Activated CD4-positive, alpha-beta T cell treated with anti-CD3 and anti-CD28 coated beads, Interleukin-2, amount 50 U/mL, for 4 hours (primary cell): Measurements from ENCODE around the gene ST6GALNAC3.

Experiments used
- DNase-seq, 2 experiments: peaks; one replicate each; pipeline ENCODE4 v3.0.0-alpha.2; 2020

The ST6GALNAC3 gene

GRCh38 chr1:76147917-76148316, 73.4 kb downstream of the ST6GALNAC3 start:
- DNase-seq, result no peak

GRCh38 chr1:76148460-76148859, 73.9 kb downstream of the ST6GALNAC3 start:
- DNase-seq, result no peak

GRCh38 chr1:76153841-76154205, 79.3 kb downstream of the ST6GALNAC3 start:
- no peak for DNase-seq

DNA sequence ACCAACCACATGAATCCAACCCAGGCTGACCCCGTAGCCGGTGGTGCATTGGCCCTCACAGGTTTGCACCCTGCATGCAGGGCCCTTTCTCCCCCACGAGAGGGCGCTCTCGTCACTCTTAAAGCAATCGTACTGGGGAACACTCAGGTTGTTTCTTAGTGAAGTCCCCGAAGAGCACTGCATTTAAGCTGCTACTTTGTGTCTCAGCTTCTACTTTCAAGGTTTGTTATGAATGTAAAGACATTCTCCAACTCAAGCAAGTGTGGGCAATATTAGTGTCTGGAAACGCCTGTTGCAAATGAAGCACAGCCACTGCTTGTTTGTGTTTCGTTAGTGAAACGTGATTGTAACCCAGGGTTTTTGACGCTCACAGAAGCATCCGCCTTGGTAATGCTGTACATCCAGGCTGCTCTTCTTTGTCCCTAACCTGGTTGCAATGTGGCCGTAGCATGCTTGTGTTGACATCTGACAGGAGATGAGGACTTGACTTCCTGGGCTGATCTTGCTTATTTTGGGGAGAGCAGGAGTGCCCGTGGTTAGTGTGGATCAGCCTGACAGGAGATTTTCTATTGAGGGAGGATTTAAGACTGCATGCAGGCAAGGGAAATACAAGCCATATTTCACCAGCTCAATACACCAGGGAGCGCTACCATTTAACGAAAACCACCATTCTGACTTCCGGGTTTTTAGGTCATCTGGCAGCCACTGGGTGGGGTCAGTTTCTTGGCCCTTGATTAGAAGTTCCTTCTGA, 79.8 kb downstream of the ST6GALNAC3 start:
- peak; percentile 74 to 75 for DNase-seq

GRCh38 chr1:76156987-76157386, 82.4 kb downstream of the ST6GALNAC3 start:
- no peak for DNase-seq

DNA sequence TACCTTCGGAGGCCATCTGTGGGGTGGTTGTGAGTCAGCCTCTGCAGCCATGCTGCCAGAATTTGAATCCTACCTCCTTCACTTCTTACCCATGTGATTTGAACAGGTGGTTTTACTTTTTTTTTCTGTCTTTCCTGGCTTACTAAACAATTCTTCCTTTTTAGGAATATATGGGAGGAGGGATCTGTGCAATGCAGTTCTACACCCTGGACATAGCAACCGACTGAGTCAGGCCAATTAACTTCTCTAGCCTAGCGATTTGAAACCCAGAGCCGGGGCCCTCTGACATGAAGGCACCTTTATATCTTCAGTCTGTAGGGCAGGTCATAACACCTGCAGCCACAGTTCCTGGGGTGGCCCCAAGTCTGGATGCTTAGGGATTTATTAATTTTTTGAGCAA, 83.6 kb downstream of the ST6GALNAC3 start:
- no peak for DNase-seq

DNA sequence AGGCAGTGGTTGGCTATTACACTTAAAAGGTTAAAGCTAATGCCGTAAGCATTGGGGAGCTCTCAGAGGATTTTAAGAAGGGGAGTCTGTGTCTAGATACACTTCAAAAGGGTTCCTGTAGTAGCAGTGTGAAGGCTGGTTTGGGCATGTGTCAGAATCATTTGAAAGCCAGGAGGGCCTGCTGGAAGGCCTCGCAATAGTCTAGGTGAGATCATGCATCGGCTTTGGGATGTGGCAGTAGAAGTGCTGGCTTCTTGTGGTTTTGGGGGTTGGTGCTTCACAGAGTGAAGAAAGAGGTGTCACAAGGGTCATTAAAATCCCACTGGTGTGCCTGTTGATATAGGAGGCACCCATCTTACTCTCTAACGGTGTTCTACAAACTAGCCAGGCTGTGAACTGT, 85.7 kb downstream of the ST6GALNAC3 start:
- DNase-seq, result no peak

DNA sequence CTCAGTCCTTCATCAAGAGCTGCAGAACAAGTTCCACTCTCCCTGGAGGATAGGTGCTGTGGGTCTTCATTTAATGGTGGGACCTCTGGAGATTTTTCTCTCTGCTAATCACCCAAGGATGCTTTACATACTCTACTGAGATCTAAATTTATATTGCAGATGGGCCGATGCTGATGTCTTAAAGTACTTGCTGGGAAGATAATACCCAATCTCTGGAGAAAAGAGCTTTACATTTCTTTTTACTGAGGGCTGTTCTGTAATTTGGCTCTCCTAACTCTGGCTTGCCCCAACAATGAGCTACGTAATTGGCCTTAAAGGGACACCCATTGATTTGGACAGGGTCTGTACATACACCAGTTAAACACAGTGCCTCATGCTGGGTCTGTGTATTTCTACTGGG, 86.9 kb downstream of the ST6GALNAC3 start:
- no peak for DNase-seq

- DNase-seq, result no peak
Measured at GRCh38 chr1:76162254-76162653, 87.7 kb downstream of the ST6GALNAC3 start.

- no peak for DNase-seq
Measured at GRCh38 chr1:76164165-76164564, 89.6 kb downstream of the ST6GALNAC3 start.

GRCh38 chr1:76170084-76170483, 95.5 kb downstream of the ST6GALNAC3 start:
- no peak for DNase-seq

GRCh38 chr1:76170513-76170912, 96.0 kb downstream of the ST6GALNAC3 start:
- no peak for DNase-seq

GRCh38 chr1:76176000-76176399, 101.5 kb downstream of the ST6GALNAC3 start:
- DNase-seq, result no peak

DNA sequence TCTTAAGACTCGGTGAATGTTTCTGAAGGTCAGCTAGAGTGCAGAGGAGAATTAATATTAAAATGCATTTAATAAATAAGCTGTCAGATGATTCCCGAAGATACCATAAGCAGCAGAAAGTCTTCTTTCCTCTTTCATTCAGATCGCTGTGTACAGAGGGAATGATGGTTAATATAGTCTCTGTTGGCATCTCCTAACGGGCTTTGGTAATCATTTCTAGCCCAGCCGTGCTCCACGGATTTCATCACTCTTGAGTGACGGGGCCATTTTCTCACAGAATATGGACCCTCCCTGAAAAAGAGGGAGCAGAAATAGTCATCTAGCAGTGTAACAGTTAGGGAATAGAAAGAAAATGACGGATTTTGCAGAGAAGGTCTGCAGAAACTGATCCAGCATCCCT, 103.1 kb downstream of the ST6GALNAC3 start:
- DNase-seq, result no peak

DNA sequence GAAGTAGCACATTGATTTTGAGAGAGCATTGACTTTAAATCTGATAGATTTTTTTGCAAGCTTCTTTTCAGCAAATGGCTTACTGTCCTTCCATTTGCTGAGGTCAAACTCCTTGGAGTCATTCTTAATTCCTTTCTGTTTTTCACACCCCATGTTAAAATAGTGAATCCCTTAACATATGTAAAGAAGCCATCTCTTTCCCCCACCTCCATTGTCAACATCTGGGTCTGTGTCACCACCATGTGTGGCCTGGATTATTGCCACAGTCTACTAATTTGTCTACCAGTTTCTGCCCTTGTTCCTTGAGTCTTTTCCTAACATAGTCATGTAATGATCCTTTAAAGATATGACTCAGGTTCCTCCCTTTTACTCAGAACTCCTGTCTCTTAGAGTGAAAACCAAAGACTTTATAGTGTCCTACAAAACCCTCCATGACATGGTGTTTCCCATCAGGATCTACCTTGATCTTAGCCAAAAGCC, 104.7 kb downstream of the ST6GALNAC3 start:
- DNase-seq, result no peak

GRCh38 chr1:76185207-76185606, 110.7 kb downstream of the ST6GALNAC3 start:
- no peak for DNase-seq

GRCh38 chr1:76186554-76187170, 112.1 kb downstream of the ST6GALNAC3 start:
- no peak for DNase-seq

GRCh38 chr1:76187436-76187835, 112.9 kb downstream of the ST6GALNAC3 start:
- no peak for DNase-seq

GRCh38 chr1:76189310-76189709, 114.8 kb downstream of the ST6GALNAC3 start:
- DNase-seq, result no peak

GRCh38 chr1:76190749-76191424, 116.3 kb downstream of the ST6GALNAC3 start:
- DNase-seq, result no peak

DNA sequence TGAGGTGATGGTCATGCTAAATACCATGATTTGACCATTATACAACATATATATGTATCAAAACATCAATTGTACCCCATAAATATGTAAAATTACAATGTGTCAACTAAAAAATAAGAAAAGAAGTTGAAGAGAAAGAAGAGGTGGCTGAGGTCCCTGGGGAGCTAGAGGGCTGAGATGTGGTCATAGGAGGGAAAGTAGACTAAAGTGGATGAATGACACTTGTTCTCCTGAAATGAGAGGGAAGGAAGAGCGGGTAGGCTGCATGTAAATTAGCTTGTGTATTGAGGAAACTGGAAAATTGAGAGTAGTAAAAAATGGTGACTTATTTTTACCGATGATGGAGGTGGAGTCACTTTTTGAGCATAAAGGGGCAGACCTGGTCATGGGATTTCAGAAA, 117.0 kb downstream of the ST6GALNAC3 start:
- no peak for DNase-seq

GRCh38 chr1:76198452-76198851, 123.9 kb downstream of the ST6GALNAC3 start:
- DNase-seq, result no peak

- no peak for DNase-seq
Measured at GRCh38 chr1:76202670-76203069, 128.1 kb downstream of the ST6GALNAC3 start.

DNA sequence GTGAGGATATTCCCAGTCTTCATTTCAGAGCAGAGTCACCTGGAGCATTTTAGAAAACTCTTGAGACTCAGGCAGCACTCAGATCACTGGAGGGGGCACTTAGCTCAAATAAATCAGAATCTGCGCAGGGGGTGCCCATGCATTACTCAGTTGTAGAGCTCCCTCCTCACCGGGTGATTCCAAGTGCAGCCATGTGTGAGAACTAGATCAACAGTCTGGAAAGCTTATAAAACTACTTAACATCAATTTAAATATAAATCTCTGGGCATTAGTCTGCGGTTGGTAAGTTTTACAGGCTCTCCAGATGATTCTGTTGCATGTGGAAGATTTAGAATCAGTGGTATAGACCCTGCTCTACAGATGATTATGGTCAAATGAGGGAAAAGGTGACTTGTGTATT, 128.6 kb downstream of the ST6GALNAC3 start:
- DNase-seq, result no peak
